Loucy (cell line): ENCODE data around the gene CCT7.

Experiments
- H2AFZ ChIP-seq: fragments of 200-600 bp; sonication (generic); 2 replicates; pipeline ENCODE4 v1.6.0; 2016; ENCODE audit warnings: antibody characterized with exemption, mild to moderate bottlenecking, low read length, moderate library complexity
- H3F3A ChIP-seq: fragments of 200-600 bp; 2 replicates; pipeline ENCODE4 v1.6.0; 2016; ENCODE audit warnings: antibody characterized with exemption, low read depth, mild to moderate bottlenecking
- H3K27me3 ChIP-seq: fragments of 200-600 bp; sonication (generic); 2 replicates; pipeline ENCODE4 v1.6.1; 2014; ENCODE audit warnings: low read length, mild to moderate bottlenecking; ENCODE audit not compliant: insufficient read depth, poor library complexity, severe bottlenecking
- H3K36me3 ChIP-seq: fragments of 200-600 bp; sonication (generic); 2 replicates; pipeline ENCODE4 v1.6.1; 2016; ENCODE audit warnings: low read length; ENCODE audit not compliant: insufficient read depth
- H3K4me1 ChIP-seq: fragments of 200-600 bp; sonication (generic); 2 replicates; pipeline ENCODE4 v1.5.1; 2014; ENCODE audit warnings: low read length, mild to moderate bottlenecking; ENCODE audit not compliant: insufficient read depth, poor library complexity, severe bottlenecking
- H3K4me2 ChIP-seq: fragments of 200-600 bp; sonication (generic); 2 replicates; pipeline ENCODE4 v1.6.0; 2014; ENCODE audit warnings: antibody characterized with exemption, low read length, low read depth, mild to moderate bottlenecking; ENCODE audit not compliant: poor library complexity, severe bottlenecking
- H3K4me3 ChIP-seq: fragments of 200-600 bp; sonication (generic); 2 replicates; pipeline ENCODE4 v1.5.1; 2014; ENCODE audit warnings: low read length, mild to moderate bottlenecking, mixed read lengths; ENCODE audit not compliant: poor library complexity, severe bottlenecking
- H3K79me2 ChIP-seq: fragments of 200-600 bp; sonication (generic); 2 replicates; pipeline ENCODE4 v1.6.1; 2014; ENCODE audit warnings: low read length; ENCODE audit not compliant: insufficient read depth
- H3K9ac ChIP-seq: fragments of 200-600 bp; sonication (generic); 2 replicates; pipeline ENCODE4 v1.6.0; 2014; ENCODE audit warnings: mild to moderate bottlenecking, low read depth, low read length, moderate library complexity; ENCODE audit not compliant: poor library complexity, severe bottlenecking
- H3K9me2 ChIP-seq: fragments of 200-600 bp; sonication (generic); replicated peaks from 2 replicates; pipeline ENCODE4 v1.6.1; 2016; ENCODE audit warnings: low read depth, low read length, mixed read lengths
- H3K9me3 ChIP-seq: fragments of 200-600 bp; sonication (generic); 2 replicates; pipeline ENCODE4 v1.6.1; 2014; ENCODE audit warnings: mild to moderate bottlenecking, antibody characterized with exemption, low read length, low read depth; ENCODE audit not compliant: insufficient read depth
- H4K20me1 ChIP-seq: fragments of 200-600 bp; sonication (generic); 2 replicates; pipeline ENCODE4 v1.6.0; 2014; ENCODE audit warnings: antibody characterized with exemption, low read length, mild to moderate bottlenecking; ENCODE audit not compliant: insufficient read depth, poor library complexity, severe bottlenecking
- EZH2phosphoT487 ChIP-seq: fragments of 200-600 bp; IDR thresholded peaks from 2 replicates; pipeline ENCODE4 v1.6.1; 2018; ENCODE audit warnings: antibody characterized with exemption, mild to moderate bottlenecking, moderate library complexity, borderline replicate concordance
- TF ChIP-seq, protein P1 (sequence below): fragments of 200-600 bp; sonication (generic); conservative IDR thresholded peaks from 2 replicates; pipeline ENCODE4 v1.5.1; 2014; ENCODE audit warnings: mild to moderate bottlenecking, antibody characterized with exemption, low read length

CCT7 gene

DNA sequence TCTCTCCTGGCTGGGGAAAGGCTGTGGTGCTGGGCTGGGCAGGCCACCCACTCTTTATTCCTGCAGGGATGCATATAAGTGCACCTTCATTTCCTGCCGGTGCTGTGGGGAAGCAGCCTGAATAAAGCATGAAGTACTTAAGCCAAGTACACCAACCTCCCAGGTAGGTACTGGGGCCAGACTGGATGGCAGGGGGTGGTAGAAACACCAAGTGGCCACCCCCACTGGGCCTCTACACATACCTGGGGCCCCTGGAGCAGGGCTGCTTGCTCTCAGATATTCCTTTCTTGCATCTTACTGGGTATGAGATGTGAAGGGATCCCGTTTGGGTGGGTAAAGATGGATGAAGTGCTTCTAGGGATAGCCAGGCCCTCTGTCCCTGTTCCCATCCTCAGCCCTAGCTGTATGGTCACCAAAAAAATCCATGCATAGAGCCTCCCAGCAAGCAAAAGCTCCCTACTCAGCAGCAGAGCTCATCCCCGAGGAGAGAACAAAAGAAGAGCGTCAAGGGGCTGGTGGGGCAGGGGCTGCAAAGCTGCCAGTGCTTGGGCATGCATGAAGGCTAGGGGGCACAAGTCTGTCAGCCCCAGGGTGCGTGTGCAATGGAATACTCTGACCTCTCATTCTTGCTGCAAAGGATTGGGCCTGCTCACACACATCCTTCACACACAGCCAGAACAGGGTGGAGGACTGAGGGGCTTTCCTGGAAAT is 22.0 kb downstream of the CCT7 start:
- H2AFZ ChIP-seq, result no peak overlapping the region
- peaks cover 70% of the 10 kb centered on the region; the same call in 1 of the 2 replicates for H3K36me3 ChIP-seq
- TF ChIP-seq, protein P1, sequence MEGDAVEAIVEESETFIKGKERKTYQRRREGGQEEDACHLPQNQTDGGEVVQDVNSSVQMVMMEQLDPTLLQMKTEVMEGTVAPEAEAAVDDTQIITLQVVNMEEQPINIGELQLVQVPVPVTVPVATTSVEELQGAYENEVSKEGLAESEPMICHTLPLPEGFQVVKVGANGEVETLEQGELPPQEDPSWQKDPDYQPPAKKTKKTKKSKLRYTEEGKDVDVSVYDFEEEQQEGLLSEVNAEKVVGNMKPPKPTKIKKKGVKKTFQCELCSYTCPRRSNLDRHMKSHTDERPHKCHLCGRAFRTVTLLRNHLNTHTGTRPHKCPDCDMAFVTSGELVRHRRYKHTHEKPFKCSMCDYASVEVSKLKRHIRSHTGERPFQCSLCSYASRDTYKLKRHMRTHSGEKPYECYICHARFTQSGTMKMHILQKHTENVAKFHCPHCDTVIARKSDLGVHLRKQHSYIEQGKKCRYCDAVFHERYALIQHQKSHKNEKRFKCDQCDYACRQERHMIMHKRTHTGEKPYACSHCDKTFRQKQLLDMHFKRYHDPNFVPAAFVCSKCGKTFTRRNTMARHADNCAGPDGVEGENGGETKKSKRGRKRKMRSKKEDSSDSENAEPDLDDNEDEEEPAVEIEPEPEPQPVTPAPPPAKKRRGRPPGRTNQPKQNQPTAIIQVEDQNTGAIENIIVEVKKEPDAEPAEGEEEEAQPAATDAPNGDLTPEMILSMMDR, result no peak
- no peak for TF ChIP-seq EZH2phosphoT487
- no peaks in the 10 kb centered on the region for H3K79me2 ChIP-seq
- no peaks in the 10 kb centered on the region for H4K20me1 ChIP-seq
- no peak overlapping the region for H3K4me2 ChIP-seq
- no peaks in the 10 kb centered on the region for H3K9me3 ChIP-seq
- no peaks in the 10 kb centered on the region for H3K9me2 ChIP-seq
- no peak overlapping the region for H3K9ac ChIP-seq
- no peaks in the 10 kb centered on the region for H3K27me3 ChIP-seq
- no peaks in the 10 kb centered on the region for H3F3A ChIP-seq
- no peak overlapping the region for H3K4me3 ChIP-seq
- no peaks in the 10 kb centered on the region for H3K4me1 ChIP-seq

GRCh38 chr2:73256618-73256922 is 22.5 kb downstream of the CCT7 start:
- Histone ChIP-seq H3K79me2 (no peaks in the 10 kb centered on the region), H3K9me3 (no peaks in the 10 kb centered on the region), H3K4me1 (no peaks in the 10 kb centered on the region), H3K27me3 (no peaks in the 10 kb centered on the region), H3K9me2 (no peaks in the 10 kb centered on the region), H3K4me3 (no peak overlapping the region), H4K20me1 (no peaks in the 10 kb centered on the region), H3K4me2 (no peak overlapping the region), H3K36me3 (peaks cover 65% of the 10 kb centered on the region; the same call in 1 of the 2 replicates), H2AFZ (no peak overlapping the region), H3K9ac (no peak overlapping the region), H3F3A (no peaks in the 10 kb centered on the region)
- TF ChIP-seq EZH2phosphoT487, result no peak
- TF ChIP-seq, protein P1, result no peak

GRCh38 chr2:73257021-73257420 is 22.9 kb downstream of the CCT7 start:
- Histone ChIP-seq H3K36me3 (peaks cover 61% of the 10 kb centered on the region; the same call in 1 of the 2 replicates), H3K4me3 (no peak overlapping the region), H3K4me2 (no peak overlapping the region), H3K9me3 (no peaks in the 10 kb centered on the region), H3K9me2 (no peaks in the 10 kb centered on the region), H3K4me1 (no peaks in the 10 kb centered on the region), H4K20me1 (no peaks in the 10 kb centered on the region), H3K27me3 (no peaks in the 10 kb centered on the region), H2AFZ (no peak overlapping the region), H3K79me2 (no peaks in the 10 kb centered on the region), H3K9ac (no peak overlapping the region), H3F3A (no peaks in the 10 kb centered on the region)
- TF ChIP-seq EZH2phosphoT487, result no peak
- TF ChIP-seq, protein P1, result no peak
